ENCODE results near the gene FKBP6.
"Not testable (repeated sequence)": the region's sequence is repeated elsewhere in the genome, so short reads cannot be mapped to it uniquely, and the experiment has no call there.

Gene FKBP6

DNA sequence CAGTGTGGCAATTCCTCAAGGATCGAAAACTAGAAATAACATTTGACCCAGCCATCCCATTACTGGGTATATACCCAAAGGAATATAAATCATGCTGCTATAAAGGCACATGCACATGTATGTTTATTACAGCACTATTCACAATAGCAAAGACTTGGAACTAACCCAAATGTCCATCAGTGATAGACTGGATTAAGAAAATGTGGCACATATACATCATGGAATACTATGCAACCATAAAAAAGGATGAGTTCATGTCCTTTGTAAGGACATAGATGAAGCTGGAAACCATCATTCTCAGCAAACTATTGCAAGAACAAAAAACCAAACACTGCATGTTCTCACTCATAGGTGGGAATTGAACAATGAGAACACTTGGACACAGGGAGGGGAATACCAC is 32.6 kb downstream of the FKBP6 start:
- not testable (repeated sequence) for H3K4me3 Mint-ChIP-seq, H3K27ac Mint-ChIP-seq, H3K4me1 Mint-ChIP-seq, H3K9me3 Mint-ChIP-seq, H3K36me3 Mint-ChIP-seq, H3K27me3 Mint-ChIP-seq

DNA sequence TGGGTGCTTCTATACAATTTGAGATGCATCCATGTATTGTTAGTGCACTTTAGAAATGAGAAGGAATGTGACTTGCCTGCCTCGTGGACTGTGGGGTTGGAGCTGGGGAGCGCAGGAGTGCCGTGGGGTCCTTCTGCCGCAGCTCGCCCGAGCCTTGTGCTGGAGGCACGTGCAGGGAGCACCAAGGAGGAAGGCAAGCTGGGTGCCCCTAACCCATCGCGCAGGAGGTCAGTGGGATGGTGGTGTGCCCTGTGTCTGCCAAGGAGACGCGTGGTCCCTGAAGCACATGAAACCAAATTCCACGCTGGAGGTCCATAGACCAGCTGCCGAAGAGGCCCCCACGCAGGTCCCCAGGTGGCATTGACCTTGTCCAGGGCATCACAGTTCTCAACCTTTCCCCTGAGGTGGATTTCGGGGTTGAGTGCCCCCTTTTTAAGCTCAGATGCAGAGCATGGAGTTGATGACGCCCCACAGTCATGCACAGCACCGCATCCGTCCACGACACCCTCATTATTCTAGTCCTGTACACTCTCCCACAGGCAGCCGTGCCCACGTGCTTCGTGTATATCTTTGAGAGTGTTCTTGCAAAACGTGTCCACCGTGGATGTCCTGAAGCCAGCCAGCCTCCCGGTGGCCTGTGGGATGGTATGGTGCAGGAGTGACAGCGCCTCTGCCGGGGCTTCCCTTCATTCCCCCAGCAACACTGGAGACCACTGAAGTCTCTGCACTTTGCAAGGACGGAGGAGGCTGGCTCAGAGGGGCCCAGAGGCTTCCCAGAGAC is 35.5 kb downstream of the FKBP6 start:
- Mint-ChIP-seq H3K36me3 (no peaks in the 10 kb centered on the region), H3K27me3 (no peaks in the 10 kb centered on the region), H3K4me3 (no peak overlapping the region), H3K27ac (no peak overlapping the region), H3K4me1 (no peaks in the 10 kb centered on the region), H3K9me3 (no peaks in the 10 kb centered on the region)

DNA sequence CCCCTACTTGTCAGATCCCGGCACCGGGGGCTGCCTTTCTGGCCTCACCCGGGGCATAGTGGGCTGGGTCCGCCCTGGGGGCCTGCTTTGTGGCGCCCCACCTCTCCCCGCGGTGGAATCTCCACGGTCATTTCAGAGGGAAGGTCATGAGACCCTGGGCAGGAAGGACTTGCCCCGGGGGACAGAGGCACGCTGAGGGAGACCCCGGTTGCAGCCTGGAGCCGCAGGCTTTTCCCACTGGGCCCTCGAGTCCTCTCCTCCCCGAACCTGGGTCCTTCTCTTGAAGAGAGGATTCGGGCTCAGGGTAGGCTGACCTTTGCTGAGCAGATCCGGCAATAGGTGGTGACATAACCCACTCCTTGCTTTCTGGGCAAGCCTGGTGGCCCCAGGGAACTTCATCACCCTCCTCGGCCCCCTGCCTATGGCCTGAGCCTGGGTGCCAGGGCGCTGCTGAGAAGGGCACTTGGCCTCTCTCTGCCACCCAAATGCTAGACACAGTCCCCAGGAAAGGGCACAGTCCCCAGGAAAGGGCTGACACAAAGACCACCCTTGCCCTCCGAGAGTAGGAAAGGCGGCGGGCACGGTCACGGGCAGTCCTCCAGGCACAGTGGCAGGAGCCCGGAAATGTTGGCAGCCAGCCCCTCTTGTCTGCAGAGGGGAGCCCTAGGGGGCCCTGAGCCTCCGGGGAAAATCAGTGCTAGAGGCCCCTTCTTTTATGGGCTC is 36.2 kb downstream of the FKBP6 start:
- no peaks in the 10 kb centered on the region for H3K4me1 Mint-ChIP-seq
- no peak overlapping the region for H3K27ac Mint-ChIP-seq
- no peaks in the 10 kb centered on the region for H3K27me3 Mint-ChIP-seq
- H3K9me3 Mint-ChIP-seq = no peaks in the 10 kb centered on the region
- H3K36me3 Mint-ChIP-seq = no peaks in the 10 kb centered on the region
- H3K4me3 Mint-ChIP-seq = no peak overlapping the region

DNA sequence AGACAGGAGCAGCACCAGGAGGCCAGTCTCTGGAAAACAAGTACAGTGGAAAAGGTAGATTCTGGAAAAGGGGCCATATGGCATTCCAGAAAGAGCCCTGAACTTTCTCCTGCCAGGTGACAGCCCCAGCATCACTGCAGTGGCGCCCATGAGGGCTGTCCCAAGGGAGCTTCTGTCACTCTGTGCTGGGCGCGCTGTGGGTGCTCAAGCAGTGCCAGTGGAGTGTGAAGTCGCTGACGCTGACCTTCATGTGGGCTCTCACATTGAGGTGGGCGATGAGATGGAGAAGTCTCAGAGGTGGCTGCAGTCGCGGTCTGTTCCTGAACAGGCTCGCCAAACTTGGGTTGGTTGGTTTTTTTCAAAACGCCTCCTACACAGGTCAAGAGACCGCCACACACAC is 38.2 kb downstream of the FKBP6 start:
- Mint-ChIP-seq H3K4me3 (no peak overlapping the region), H3K36me3 (no peaks in the 10 kb centered on the region), H3K4me1 (no peaks in the 10 kb centered on the region), H3K9me3 (no peaks in the 10 kb centered on the region), H3K27ac (no peak overlapping the region), H3K27me3 (no peaks in the 10 kb centered on the region)

DNA sequence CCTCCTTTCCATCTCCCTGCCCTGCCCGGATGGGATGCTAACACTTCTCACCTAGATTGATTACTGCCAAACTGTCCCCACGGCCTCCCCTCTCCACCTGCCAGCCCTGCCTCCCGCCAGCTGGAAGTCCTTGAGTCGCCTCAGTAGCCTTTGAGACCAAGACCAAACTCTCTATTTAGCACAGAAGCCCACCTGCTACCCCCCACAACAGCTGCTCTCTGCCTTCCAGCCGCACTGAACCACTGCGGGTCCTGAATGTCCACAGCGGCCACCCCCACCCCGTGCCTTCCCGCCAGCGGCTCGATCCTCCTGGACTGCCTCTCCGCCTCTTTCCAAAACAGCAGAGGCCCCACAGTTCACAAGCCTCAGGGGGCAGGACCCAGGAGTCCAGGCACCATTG is 39.0 kb downstream of the FKBP6 start:
- Mint-ChIP-seq H3K27me3 (no peaks in the 10 kb centered on the region), H3K4me3 (no peak overlapping the region), H3K9me3 (no peaks in the 10 kb centered on the region), H3K36me3 (no peaks in the 10 kb centered on the region), H3K4me1 (no peaks in the 10 kb centered on the region), H3K27ac (no peak overlapping the region)

DNA sequence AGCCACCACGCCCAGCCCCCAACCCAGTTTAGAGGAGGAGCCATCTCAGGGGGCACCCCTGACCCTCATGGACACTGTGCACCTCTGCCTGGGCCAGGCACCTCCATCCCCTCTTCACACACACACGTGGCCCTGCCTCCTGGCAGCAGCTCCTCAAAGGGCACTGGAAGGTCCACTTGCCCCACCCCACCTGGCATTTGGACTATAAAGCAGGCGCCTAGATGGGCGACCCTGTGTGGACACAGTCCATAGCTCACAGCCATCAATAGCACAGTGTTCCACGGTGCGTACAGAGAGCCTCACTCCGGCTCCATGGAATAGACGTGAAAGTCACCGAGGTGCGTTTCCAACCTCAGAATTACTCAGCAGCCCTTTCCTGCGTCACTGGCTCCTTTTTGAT is 41.0 kb downstream of the FKBP6 start:
- H3K27ac Mint-ChIP-seq = no peak overlapping the region
- no peak overlapping the region for H3K4me3 Mint-ChIP-seq
- no peaks in the 10 kb centered on the region for H3K4me1 Mint-ChIP-seq
- no peaks in the 10 kb centered on the region for H3K36me3 Mint-ChIP-seq
- no peaks in the 10 kb centered on the region for H3K9me3 Mint-ChIP-seq
- H3K27me3 Mint-ChIP-seq = no peaks in the 10 kb centered on the region

DNA sequence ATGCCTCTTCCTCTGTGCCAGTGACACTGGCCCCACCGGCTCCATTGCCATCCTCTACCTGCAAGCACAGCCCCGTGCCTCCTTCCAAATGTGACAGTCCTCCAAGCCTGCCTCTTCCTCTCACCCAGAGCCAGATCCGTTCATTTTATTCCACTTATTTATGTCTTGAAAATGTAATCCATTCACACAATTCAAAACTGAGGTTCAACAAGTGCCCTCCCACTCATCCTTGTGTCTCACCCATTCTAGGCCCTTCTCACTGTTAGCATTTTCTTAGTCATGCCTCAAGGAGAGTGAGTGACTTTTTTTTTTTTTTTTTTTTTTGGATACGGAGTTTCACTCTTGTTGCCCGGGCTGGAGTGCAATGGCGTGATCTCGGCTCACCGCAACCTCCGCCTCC is 41.7 kb downstream of the FKBP6 start:
- no peaks in the 10 kb centered on the region for H3K9me3 Mint-ChIP-seq
- H3K27ac Mint-ChIP-seq = no peak overlapping the region
- H3K36me3 Mint-ChIP-seq = no peaks in the 10 kb centered on the region
- H3K4me3 Mint-ChIP-seq = no peak overlapping the region
- H3K27me3 Mint-ChIP-seq = peaks cover 3% of the 10 kb centered on the region
- no peaks in the 10 kb centered on the region for H3K4me1 Mint-ChIP-seq

DNA sequence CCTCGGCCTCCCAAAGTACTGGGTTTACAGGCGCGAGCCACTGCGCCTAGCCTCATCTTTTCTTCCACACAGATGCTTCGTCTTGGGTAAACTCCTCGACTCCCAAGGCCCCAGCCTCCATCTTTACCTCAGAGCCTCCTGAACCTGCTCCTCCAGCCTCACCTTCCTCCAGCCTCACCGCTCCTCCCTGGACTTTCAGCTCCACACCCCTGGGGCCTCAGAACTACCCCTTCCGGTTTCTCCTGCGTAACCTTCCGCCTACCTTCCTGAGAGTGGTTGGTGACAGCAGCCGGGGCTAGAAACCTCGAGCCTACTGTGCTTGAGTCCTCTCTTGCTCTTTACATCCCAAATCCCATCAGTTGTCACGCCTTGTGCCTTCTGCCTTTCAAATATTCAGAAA is 45.8 kb downstream of the FKBP6 start:
- Mint-ChIP-seq H3K27me3 (peaks cover 14% of the 10 kb centered on the region), H3K4me1 (no peaks in the 10 kb centered on the region), H3K36me3 (no peaks in the 10 kb centered on the region), H3K27ac (no peak overlapping the region), H3K9me3 (no peaks in the 10 kb centered on the region), H3K4me3 (no peak overlapping the region)

DNA sequence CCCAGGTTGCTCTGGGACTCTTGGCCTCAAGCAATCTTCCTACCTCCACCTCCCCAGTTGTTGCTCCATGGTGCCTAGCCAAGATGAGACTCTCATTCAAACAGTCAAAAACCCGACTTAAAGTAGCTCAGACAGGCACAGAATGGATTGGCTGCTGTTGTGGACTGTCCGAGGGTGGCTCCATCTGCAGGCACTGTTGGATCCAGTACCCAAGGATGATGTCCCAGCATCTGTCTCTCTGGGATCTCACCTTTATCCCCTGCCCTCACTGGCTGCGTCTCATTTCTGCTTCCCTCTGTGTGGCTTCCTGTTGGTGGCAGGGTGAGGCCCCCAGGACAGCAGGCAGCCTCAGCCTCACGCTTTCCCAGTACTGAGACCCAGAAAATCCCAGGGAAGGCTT is 48.3 kb downstream of the FKBP6 start:
- not testable (repeated sequence) for H3K4me1 Mint-ChIP-seq, H3K9me3 Mint-ChIP-seq, H3K27ac Mint-ChIP-seq, H3K36me3 Mint-ChIP-seq, H3K4me3 Mint-ChIP-seq
- peaks cover 17% of the 10 kb centered on the region for H3K27me3 Mint-ChIP-seq

DNA sequence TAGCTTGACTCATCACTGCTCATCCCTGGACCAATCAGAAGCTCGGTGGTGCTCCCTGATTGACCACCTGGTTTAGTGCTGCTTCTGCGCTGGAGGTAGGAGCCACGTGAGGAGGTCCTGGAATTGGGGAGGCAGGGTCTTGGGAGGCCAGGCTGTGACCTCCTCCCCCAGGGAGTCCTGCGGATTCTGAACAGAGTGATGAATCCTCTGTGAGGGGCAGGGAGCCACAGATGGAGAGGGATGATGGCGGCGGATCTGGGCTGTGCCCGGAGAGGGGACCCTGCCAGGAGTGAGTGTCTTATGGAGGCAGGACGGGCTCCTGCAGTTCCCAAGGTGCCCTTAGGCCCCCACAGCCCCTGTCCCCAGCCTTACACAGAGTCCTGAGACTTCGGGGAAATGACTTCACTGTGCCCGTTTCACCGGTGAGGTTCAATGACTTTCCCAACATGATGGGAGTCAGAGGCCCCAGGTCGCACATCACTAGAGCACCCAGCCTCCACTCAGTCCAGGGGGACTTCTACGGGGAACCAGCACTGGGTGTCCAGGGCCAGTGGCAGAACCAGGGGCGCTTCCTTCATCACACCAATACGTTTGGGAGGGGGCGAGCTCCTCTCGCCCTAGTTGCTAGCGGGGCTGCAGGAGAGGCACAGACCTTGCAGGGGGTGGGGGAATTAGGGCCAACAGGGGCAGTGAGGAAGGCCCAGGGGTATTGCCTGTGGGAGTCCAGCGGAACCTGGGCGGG is 48.9 kb downstream of the FKBP6 start:
- no peak overlapping the region for H3K27ac Mint-ChIP-seq
- peak overlapping the region; percentile 7 for H3K4me3 Mint-ChIP-seq
- no peaks in the 10 kb centered on the region for H3K4me1 Mint-ChIP-seq
- peaks cover 2% of the 10 kb centered on the region for H3K36me3 Mint-ChIP-seq
- peaks cover 17% of the 10 kb centered on the region for H3K27me3 Mint-ChIP-seq
- H3K9me3 Mint-ChIP-seq = no peaks in the 10 kb centered on the region

DNA sequence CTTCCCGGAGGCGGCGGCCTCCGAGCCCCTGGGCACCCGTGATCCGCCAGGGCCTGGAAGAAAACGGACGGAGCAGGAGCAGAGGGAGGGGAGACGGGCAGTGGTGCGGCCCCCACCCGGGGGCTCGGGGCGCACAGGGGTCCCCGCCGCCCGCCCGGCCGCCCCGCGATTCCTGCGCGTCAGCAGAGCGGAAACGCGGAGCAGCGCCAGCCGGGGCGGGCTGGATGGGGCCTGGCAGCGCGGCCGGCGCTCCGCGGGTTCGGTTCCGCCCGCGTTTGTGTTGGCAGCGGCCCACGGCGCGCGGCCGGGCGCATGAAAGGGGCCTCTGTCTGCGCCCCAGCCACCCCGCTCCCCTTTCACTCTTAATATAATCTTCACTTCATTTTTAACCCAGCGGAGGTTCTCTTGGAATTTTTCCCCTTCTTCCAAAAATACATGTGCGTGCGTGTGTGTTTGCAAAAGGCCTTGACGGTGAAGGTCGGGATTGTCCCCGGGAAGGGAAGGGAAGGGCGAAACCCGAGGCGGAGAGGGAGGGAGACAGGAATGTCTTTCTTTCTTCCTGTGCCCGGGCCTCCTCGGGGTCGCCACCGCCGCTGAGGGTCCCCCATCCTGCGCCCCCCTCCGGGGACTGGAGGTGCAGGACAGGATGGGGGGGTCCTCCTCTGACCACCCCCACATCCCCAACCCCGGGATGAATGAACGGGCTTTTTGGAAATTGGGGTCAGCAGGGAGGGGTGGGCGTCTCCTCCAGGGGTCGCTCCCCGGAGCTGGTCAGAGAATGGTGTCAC is 49.6 kb downstream of the FKBP6 start:
- H3K4me1 Mint-ChIP-seq, H3K36me3 Mint-ChIP-seq, H3K27ac Mint-ChIP-seq, H3K9me3 Mint-ChIP-seq: not testable (repeated sequence)
- Mint-ChIP-seq H3K4me3 (peak overlapping the region; percentile 7), H3K27me3 (peaks cover 17% of the 10 kb centered on the region)

DNA sequence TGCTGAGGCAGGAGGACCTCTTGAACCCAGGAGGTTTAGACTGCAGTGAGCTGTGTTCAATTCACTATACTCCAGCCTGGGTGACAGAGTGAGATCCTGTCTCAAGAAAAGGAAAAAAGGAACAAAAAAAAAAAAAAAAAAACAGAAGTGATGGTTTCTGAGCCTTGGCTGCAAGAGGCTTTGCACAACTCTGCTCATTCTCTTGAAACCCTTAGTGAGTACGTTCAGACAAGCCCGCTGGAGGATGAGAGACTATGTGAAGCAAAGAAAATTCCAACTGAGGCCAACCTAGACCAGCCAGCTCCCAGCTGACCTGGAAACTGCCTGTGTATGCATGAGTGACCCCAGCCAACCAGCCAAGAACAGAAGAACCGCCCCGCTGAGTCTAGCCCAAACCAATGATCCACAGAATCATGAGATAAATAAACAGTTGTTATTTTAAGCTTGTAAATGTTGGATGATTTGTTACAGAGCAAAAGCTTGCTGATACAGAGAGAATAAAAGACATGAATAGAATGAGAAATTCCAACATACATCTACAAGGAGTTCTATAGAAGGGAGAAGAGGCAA is 55.1 kb downstream of the FKBP6 start:
- H3K27ac Mint-ChIP-seq = no peak overlapping the region
- H3K4me3 Mint-ChIP-seq = no peak overlapping the region
- peaks cover 5% of the 10 kb centered on the region for H3K36me3 Mint-ChIP-seq

DNA sequence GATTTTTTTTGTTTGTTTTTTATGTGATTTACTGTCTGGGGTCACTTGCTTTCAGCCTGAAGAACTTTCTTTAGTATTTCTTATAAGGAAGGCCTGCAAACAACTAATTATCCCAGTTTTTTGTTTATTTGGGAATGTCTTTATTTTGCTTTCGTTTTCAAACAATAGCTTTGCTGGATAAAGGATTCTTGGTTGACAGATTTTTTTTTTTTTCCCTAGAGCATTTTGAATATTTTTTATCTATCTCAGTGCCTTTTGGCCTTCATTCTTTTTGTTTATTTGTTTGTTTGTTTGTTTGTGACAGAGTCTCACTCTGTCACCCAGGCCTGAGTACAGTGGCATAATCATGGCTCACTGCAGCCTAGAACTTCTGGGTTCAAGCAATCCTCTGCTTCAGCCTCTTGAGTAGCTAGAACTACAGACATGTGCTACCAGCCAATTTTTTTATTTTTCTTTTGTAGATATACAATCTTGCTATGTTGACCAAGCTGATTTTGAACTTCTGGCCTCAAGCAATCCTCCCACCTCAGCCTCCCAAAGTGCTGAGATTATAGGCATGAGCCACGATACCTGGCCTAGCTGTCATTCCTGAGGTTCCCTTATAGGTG is 59.4 kb downstream of the FKBP6 start:
- Mint-ChIP-seq H3K27ac (no peak overlapping the region), H3K4me3 (no peak overlapping the region), H3K9me3 (peaks cover 16% of the 10 kb centered on the region), H3K27me3 (no peaks in the 10 kb centered on the region), H3K36me3 (peaks cover 6% of the 10 kb centered on the region), H3K4me1 (no peaks in the 10 kb centered on the region)

More for the DNA sequence above, 55.1 kb downstream of the FKBP6 start:
- Mint-ChIP-seq H3K4me1 (no peaks in the 10 kb centered on the region), H3K9me3 (peaks cover 9% of the 10 kb centered on the region), H3K27me3 (peaks cover 7% of the 10 kb centered on the region)

DNA sequence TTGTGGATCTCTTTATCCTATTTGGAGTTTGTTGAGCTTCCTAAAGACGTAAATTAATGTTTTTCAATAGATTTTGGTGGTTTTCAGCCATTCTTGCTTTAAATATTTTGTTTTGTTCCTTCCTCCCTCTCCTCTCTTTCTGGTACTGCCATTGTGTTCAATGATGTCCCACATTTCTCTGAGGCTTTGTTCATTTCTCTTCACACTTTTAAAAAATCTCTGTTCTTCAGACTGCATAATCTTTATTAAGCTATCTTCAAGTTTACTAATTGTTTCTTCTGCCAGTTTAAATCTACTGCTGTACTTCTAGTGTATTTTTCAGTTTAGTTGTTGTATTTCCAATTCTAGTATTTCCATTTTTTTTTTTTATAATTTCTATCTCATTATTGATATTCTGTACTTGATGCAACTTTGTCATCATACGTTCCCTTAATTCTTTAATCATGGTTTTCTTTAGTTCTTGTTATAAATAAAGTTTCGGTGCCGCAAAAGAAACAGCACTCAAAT is 60.0 kb downstream of the FKBP6 start:
- Mint-ChIP-seq H3K4me3 (no peak overlapping the region), H3K9me3 (peaks cover 16% of the 10 kb centered on the region), H3K27ac (no peak overlapping the region), H3K36me3 (peaks cover 6% of the 10 kb centered on the region), H3K4me1 (no peaks in the 10 kb centered on the region), H3K27me3 (no peaks in the 10 kb centered on the region)

DNA sequence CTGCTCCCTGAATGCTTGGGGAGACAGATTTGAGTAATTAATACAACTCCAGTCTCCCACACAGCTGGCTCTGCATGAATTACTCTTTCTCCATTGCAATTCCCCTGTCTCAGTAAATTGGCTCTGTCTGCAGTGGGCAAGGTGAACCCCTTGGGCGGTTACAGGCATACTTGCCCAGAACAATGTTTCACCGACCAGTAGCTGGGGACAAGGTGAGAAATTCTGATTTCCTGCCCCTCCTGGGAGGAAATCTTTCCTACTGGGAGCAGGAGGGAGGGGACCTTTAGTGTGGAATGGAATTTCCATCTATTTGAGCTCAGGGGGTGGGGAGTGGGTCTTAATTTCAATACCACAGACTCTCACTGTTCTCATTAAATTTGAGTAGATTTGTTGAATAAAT is 63.4 kb downstream of the FKBP6 start:
- no peak overlapping the region for H3K27ac Mint-ChIP-seq
- no peak overlapping the region for H3K4me3 Mint-ChIP-seq
- peaks cover 4% of the 10 kb centered on the region for H3K27me3 Mint-ChIP-seq
- H3K4me1 Mint-ChIP-seq = no peaks in the 10 kb centered on the region
- peaks cover 6% of the 10 kb centered on the region for H3K36me3 Mint-ChIP-seq
- H3K9me3 Mint-ChIP-seq = peaks cover 11% of the 10 kb centered on the region

All from activated naive CD4-positive, alpha-beta T cell treated with anti-CD3 and anti-CD28 coated beads, Interleukin-2, amount 50 U/mL, for 24 hours (primary cell).